H1 (cell line): Measurements from ENCODE around the gene LITAFD. TPM values are rescaled to one million over a fixed set of nuclear protein-coding genes. Genes with fewer than 3 reads are reported as not detected.

Source experiments
- CTCF ChIA-PET: fragments of 300-600 bp; sonication (Branson Sonifier 250); formaldehyde crosslinking; loops from one replicate; lab custom pipeline; 2021; ENCODE audit not compliant: partially characterized antibody; lab: Charles Lee
- POLR2A ChIA-PET: fragments of 300-600 bp; sonication (Branson Sonifier 250); formaldehyde crosslinking; loops from one replicate; lab custom pipeline; 2021; ENCODE audit warnings: inconsistent platforms; ENCODE audit not compliant: partially characterized antibody; lab: Charles Lee
- DNase-seq, 2 experiments: peaks; one replicate each; pipeline versions ENCODE4 v3.0.0 to v3.0.0-alpha.2; 2010 to 2022; ENCODE audit warnings: low spot score in 2 of 2, low read depth in 1 of 2, mixed read lengths in 1 of 2
- FAIRE-seq: peaks from 2 replicates; lab custom pipeline; 2011; peaks lifted over from hg19 to GRCh38; lab: Jason Lieb, UNC
- H2AFZ ChIP-seq: 2 replicates; pipeline ENCODE4 v1.8.1; 2012; ENCODE audit warnings: low read length, inconsistent platforms
- H2AK5ac ChIP-seq: 2 replicates; pipeline ENCODE4 v1.6.1; 2013; ENCODE audit warnings: low read depth, low read length
- H2BK120ac ChIP-seq: replicated peaks from 2 replicates; pipeline ENCODE3; 2013; ENCODE audit warnings: low read depth, low read length, inconsistent platforms
- H2BK12ac ChIP-seq: 2 replicates; pipeline ENCODE4 v1.6.1; 2013; ENCODE audit warnings: low read depth, low read length
- H2BK15ac ChIP-seq: 2 replicates; pipeline ENCODE4 v1.6.1; 2013; ENCODE audit warnings: low read length
- H2BK20ac ChIP-seq: 2 replicates; pipeline ENCODE4 v1.6.1; 2013; ENCODE audit warnings: low read length
- H2BK5ac ChIP-seq: 2 replicates; pipeline ENCODE4 v1.6.1; 2013; ENCODE audit warnings: low read depth, low read length
- H3K14ac ChIP-seq: 2 replicates; pipeline ENCODE4 v1.6.1; 2013; ENCODE audit warnings: inconsistent platforms; ENCODE audit not compliant: insufficient read length
- H3K18ac ChIP-seq: 2 replicates; pipeline ENCODE4 v1.6.1; 2013; ENCODE audit warnings: low read length; ENCODE audit errors: extremely low read depth
- H3K23ac ChIP-seq: 2 replicates; pipeline ENCODE4 v1.6.1; 2013; ENCODE audit warnings: inconsistent platforms; ENCODE audit not compliant: insufficient read length
- H3K23me2 ChIP-seq: 2 replicates; pipeline ENCODE4 v1.6.1; 2013; ENCODE audit warnings: low read depth, low read length
- H3K27ac ChIP-seq: 2 replicates; pipeline ENCODE4 v1.6.1; 2011; ENCODE audit warnings: low read depth, low read length, inconsistent platforms
- H3K27me3 ChIP-seq, 4 experiments: replicated peaks in 1 of 4; 1 replicate in 1 of 4; 2 replicates in 3 of 4; pipeline versions ENCODE4 v1.6.1 to v1.8.1; 2011 to 2013; ENCODE audit warnings: low read length in 3 of 4, mild to moderate bottlenecking in 3 of 4, inconsistent platforms in 2 of 4, mixed read lengths in 2 of 4, moderate library complexity in 1 of 4; ENCODE audit not compliant: control insufficient read depth in 3 of 4, insufficient read depth in 3 of 4; ENCODE audit errors: extremely low read depth in 1 of 4
- H3K36me3 ChIP-seq, 4 experiments: 2 replicates each; pipeline versions ENCODE4 v1.6.1 to v1.8.1; 2011 to 2013; ENCODE audit warnings: mild to moderate bottlenecking in 4 of 4, low read length in 3 of 4, moderate library complexity in 2 of 4, control low read depth in 1 of 4, inconsistent platforms in 1 of 4; ENCODE audit not compliant: insufficient read depth in 4 of 4, control insufficient read depth in 2 of 4
- H3K4ac ChIP-seq: replicated peaks from 2 replicates; pipeline ENCODE3; 2013; ENCODE audit warnings: low read length, low read depth, mixed read lengths, inconsistent platforms; ENCODE audit not compliant: insufficient read length
- H3K4me1 ChIP-seq, 4 experiments: replicated peaks in 1 of 4; 1 replicate in 1 of 4; 2 replicates in 3 of 4; pipeline versions ENCODE4 v1.6.1 to v1.8.1; 2011 to 2013; ENCODE audit warnings: low read length in 3 of 4, inconsistent platforms in 2 of 4, mixed read lengths in 1 of 4; ENCODE audit not compliant: insufficient read depth in 4 of 4, control insufficient read depth in 3 of 4
- H3K4me2 ChIP-seq, 2 experiments: 2 replicates each; pipeline versions ENCODE4 v1.6.1 to v1.8.1; 2011 to 2013; ENCODE audit warnings: low read depth in 2 of 2, low read length in 2 of 2, control low read depth in 1 of 2, inconsistent platforms in 1 of 2, mild to moderate bottlenecking in 1 of 2; ENCODE audit not compliant: insufficient read depth in 1 of 2
- H3K4me3 ChIP-seq, 4 experiments: fragments of 200-600, 300-600 bp in 1 of 4; sonication (generic), shearing (Covaris generic), sonication (Bioruptor Twin) in 1 of 4; 2 replicates each; pipeline versions ENCODE4 v1.5.1 to v1.8.1; 2011 to 2016; ENCODE audit warnings: low read length in 4 of 4, low read depth in 3 of 4, control low read depth in 2 of 4, inconsistent platforms in 2 of 4, mild to moderate bottlenecking in 2 of 4, mixed read lengths in 1 of 4, moderate library complexity in 1 of 4; ENCODE audit not compliant: insufficient read depth in 2 of 4; ENCODE audit errors: extremely low read depth in 1 of 4
- H3K56ac ChIP-seq: replicated peaks from 2 replicates; pipeline ENCODE3; 2013; ENCODE audit warnings: low read depth, mild to moderate bottlenecking, mixed read lengths, low read length, inconsistent platforms; ENCODE audit not compliant: insufficient read length
- H3K79me1 ChIP-seq: 2 replicates; pipeline ENCODE4 v1.6.1; 2013; ENCODE audit warnings: low read depth, low read length, control low read depth
- H3K79me2 ChIP-seq, 2 experiments: 2 replicates each; pipeline versions ENCODE4 v1.6.1 to v1.8.1; 2012 to 2013; ENCODE audit warnings: low read length in 2 of 2, mild to moderate bottlenecking in 2 of 2, inconsistent platforms in 1 of 2; ENCODE audit not compliant: insufficient read depth in 2 of 2, control insufficient read depth in 1 of 2
- H3K9ac ChIP-seq, 4 experiments: replicated peaks in 1 of 4; 1 replicate in 1 of 4; 2 replicates in 3 of 4; pipeline versions ENCODE4 v1.6.1 to v1.8.1; 2011 to 2013; ENCODE audit warnings: low read depth in 3 of 4, low read length in 3 of 4, control low read depth in 2 of 4, mild to moderate bottlenecking in 2 of 4, moderate library complexity in 2 of 4, inconsistent platforms in 1 of 4; ENCODE audit errors: extremely low read depth in 1 of 4
- H3K9me3 ChIP-seq, 2 experiments: 2 replicates each; pipeline versions ENCODE4 v1.6.1 to v1.8.1; 2012 to 2013; ENCODE audit warnings: mild to moderate bottlenecking in 2 of 2, moderate library complexity in 2 of 2, control low read depth in 1 of 2, inconsistent platforms in 1 of 2, low read depth in 1 of 2, low read length in 1 of 2, mixed read lengths in 1 of 2; ENCODE audit not compliant: insufficient read depth in 2 of 2
- H4K20me1 ChIP-seq, 2 experiments: replicated peaks in 1 of 2; 2 replicates each; pipeline versions ENCODE3 to v1.8.1; 2011 to 2013; ENCODE audit warnings: inconsistent platforms in 2 of 2, low read length in 2 of 2, mild to moderate bottlenecking in 1 of 2; ENCODE audit not compliant: insufficient read depth in 2 of 2, control insufficient read depth in 1 of 2
- H4K5ac ChIP-seq: 2 replicates; pipeline ENCODE4 v1.6.1; 2013; ENCODE audit warnings: low read length, low read depth, mixed read lengths, inconsistent platforms; ENCODE audit not compliant: insufficient read length
- H4K8ac ChIP-seq: 2 replicates; pipeline ENCODE4 v1.8.0; 2013; ENCODE audit warnings: mild to moderate bottlenecking, moderate library complexity, low read length, inconsistent platforms; ENCODE audit not compliant: insufficient read depth; ENCODE audit errors: extremely low read depth
- H4K91ac ChIP-seq: replicated peaks from 2 replicates; pipeline ENCODE3; 2013; ENCODE audit warnings: low read length, mixed read lengths, inconsistent platforms; ENCODE audit not compliant: insufficient read length
- BRCA1 ChIP-seq: IDR thresholded peaks from 2 replicates; pipeline ENCODE4 v1.6.1; 2012; ENCODE audit warnings: low read depth, low read length, improper control_type of control experiment
- JUND ChIP-seq: IDR thresholded peaks from 2 replicates; pipeline ENCODE4 v1.6.1; 2011; ENCODE audit warnings: mild to moderate bottlenecking, improper control_type of control experiment, low read length
- MAFK ChIP-seq: IDR thresholded peaks from 2 replicates; pipeline ENCODE4 v1.6.1; 2012; ENCODE audit warnings: low read depth, mild to moderate bottlenecking, improper control_type of control experiment, low read length
- POLR2AphosphoS5 ChIP-seq: IDR thresholded peaks from 2 replicates; pipeline ENCODE4 v1.6.1; 2011; ENCODE audit warnings: low read depth, low read length
- SUZ12 ChIP-seq: fragments of 200-600 bp; sonication (generic); IDR thresholded peaks from 2 replicates; pipeline ENCODE4 v1.6.1; 2012; ENCODE audit warnings: mild to moderate bottlenecking, inconsistent platforms, low read length, moderate library complexity, mixed read lengths
- WGBS, 2 experiments: shearing (Covaris generic) in 1 of 2; methylation state at CpG; one replicate each; pipeline versions ENCODE4 v1.1.6 to v1.1.7; 2013 to 2015; ENCODE audit warnings: low lambda C conversion rate in 2 of 2, mixed read lengths in 2 of 2, inconsistent platforms in 1 of 2, low coverage in 1 of 2, missing lambda C conversion rate in 1 of 2; ENCODE audit not compliant: insufficient replicate concordance in 2 of 2, insufficient coverage in 1 of 2, insufficient read length in 1 of 2; ENCODE audit errors: extremely low coverage in 1 of 2, missing lambda C conversion rate in 1 of 2; 5-methylcytosine and 5-hydroxymethylcytosine counted together
- polyA plus RNA-seq, 7 experiments: library from polyadenylated mRNA; depleted of rRNA in 3 of 7; stranded (reverse) in 5 of 7; unstranded in 2 of 7; fragments of >200 nt in 5 of 7; fragments of 200-250 nt in 2 of 7; gene quantifications; 1 replicate in 5 of 7; 2 replicates in 1 of 7; 4 replicates in 1 of 7; pipeline versions ENCODE4 v1.2.1 to v1.2.3, GENCODE V29; 2011 to 2013; ENCODE audit warnings: missing spikeins in 2 of 7, mixed read lengths in 2 of 7
- total RNA-seq: library from RNA; stranded (reverse); fragmentation: NEBNext Ultra II Directional; extraction: Animal tissue kit (Norgen Biotek cat#: 25700); gene quantifications from 2 replicates; pipeline ENCODE4 v1.2.1, GENCODE V29; 2021

The LITAFD gene
- total and polyA plus RNA-seq, 2 of the 8 experiments (the other 6 are each of a cell fraction or from before 2014, with no cell fraction given): not detected

DNA sequence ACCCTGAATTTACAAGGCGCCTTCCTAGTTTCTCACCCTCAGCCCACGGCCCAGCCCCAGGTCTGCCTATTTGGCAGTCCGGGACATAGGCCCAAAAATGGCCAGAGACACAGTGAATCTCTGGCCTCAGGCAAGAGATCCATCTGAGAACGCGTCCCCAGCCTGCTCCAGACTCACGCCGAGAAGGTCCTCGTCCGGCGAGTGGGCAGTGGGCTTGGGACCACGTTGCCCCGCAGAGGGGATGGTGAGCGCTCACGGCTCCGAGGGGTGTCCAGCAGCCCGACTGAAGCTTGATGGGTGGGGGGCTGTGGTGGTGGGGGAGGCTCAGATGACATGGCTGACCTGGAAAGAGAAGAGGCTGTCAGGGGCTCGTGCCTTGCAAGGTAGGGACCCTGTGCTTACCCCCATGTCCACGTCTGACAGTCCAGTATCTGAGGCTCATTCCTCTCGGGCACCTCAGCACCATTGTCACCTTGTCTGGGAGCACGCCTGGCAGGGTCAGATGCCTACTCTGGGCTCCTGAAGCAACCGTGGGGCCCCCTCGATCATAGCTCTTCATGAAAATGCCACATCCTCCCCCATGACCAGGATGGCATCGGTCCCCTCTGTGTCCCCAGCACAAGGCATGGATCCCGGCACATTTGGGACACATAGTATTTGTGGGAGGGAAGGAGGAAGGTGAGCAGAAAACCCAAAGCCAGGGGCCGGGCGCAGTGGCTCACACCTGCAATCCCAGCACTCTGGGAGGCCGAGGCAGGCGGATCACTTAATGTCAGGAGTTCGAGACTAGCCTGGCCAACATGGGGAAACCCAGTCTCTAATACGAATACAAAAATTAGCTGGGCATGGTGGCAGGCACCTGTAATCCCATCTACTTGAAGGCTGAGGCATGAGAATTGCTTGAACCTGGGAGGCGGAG lies 22.9 kb upstream of the LITAFD start:
- Histone ChIP-seq H2BK20ac (no peak overlapping the region), H3K14ac (no peak overlapping the region), H2BK120ac (no peak overlapping the region), H3K4me3 (no peak overlapping the region), H2AK5ac (no peak overlapping the region), H3K4ac (no peak overlapping the region), H3K18ac (no peak overlapping the region), H2BK5ac (no peak overlapping the region), H3K9ac (no peak overlapping the region), H3K23ac (no peak overlapping the region), H3K36me3 (peaks cover 28 to 63% (median 42%) of the 10 kb centered on the region in 4 experiments), H4K91ac (no peak overlapping the region), H3K79me2 (peaks cover 36 to 66% of the 10 kb centered on the region in 2 experiments), H3K56ac (no peak overlapping the region), H3K9me3 (no peaks in the 10 kb centered on the region), H3K79me1 (peaks cover 37% of the 10 kb centered on the region), H3K27ac (no peak overlapping the region), H3K23me2 (peaks cover 4% of the 10 kb centered on the region; the same call in 1 of the 2 replicates), H4K8ac (peak overlapping the region; percentile 48), H2BK15ac (no peak overlapping the region), H3K4me2 (no peak overlapping the region), H3K27me3 (no peaks in the 10 kb centered on the region), H2AFZ (no peak overlapping the region), H3K4me1 (peaks cover 8 to 30% (median 17%) of the 10 kb centered on the region in 4 experiments), H4K20me1 (peaks cover 43 to 47% of the 10 kb centered on the region in 2 experiments), H2BK12ac (no peak overlapping the region), H4K5ac (no peak overlapping the region)
- CTCF ChIA-PET: interaction anchor here (0.7 to 1.9 kb wide), 4 partner anchors 8 to 15 kb away, joined by 3 to 6 read pairs (median 4); no protein-coding TSS in a partner anchor
- peak; percentile 39; the same call in 1 of the 2 replicates for TF ChIP-seq POLR2AphosphoS5
- no peak for TF ChIP-seq JUND
- TF ChIP-seq SUZ12: no peak
- no peak for TF ChIP-seq BRCA1
- TF ChIP-seq MAFK: no peak
- 88% methylated on average over 24 of the region's 31 CpGs; no CpG with 5 or more reads in 1 of the 2 experiments for WGBS, 2 experiments
- FAIRE-seq (no peak), DNase-seq (no peak)
- POLR2A ChIA-PET: interaction anchor here (0.6 to 29.1 kb wide), 8 partner anchors 1 to 245 kb away, joined by 3 to 456 read pairs (median 4); partner anchors contain the start of genes CARHSP1 and LITAFD
